Keratinocyte (primary cell): ENCODE data around the gene BUD23. TPM values are rescaled to one million over a fixed set of nuclear protein-coding genes. Genes with fewer than 3 reads are reported as not detected.

Experiments used
- DNase-seq: peaks from one replicate; pipeline ENCODE4 v3.0.0-alpha.2; 2011; ENCODE audit warnings: low read depth, missing footprints, low spot score
- FAIRE-seq: peaks from 2 replicates; lab custom pipeline; 2011; peaks lifted over from hg19 to GRCh38; lab: Jason Lieb, UNC
- H2AFZ ChIP-seq: 2 replicates; pipeline ENCODE4 v1.6.0; 2012; ENCODE audit warnings: low read length, control low read depth, inconsistent platforms; ENCODE audit not compliant: control insufficient read depth
- H3K27ac ChIP-seq: 2 replicates; pipeline ENCODE4 v1.5.1; 2011; ENCODE audit warnings: low read length; ENCODE audit not compliant: control insufficient read depth, insufficient read depth
- H3K27me3 ChIP-seq: 3 replicates; pipeline ENCODE4 v1.6.0; 2011; ENCODE audit warnings: low read length; ENCODE audit not compliant: control insufficient read depth, insufficient read depth; ENCODE audit errors: extremely low read depth
- H3K36me3 ChIP-seq, 2 experiments: 2 replicates in 1 of 2; 3 replicates in 1 of 2; pipeline ENCODE4 v1.5.1; 2011; ENCODE audit warnings: low read length in 2 of 2, mild to moderate bottlenecking in 1 of 2; ENCODE audit not compliant: control insufficient read depth in 2 of 2, insufficient read depth in 2 of 2; ENCODE audit errors: extremely low read depth in 1 of 2
- H3K4me1 ChIP-seq: 3 replicates; pipeline ENCODE4 v1.5.1; 2011; ENCODE audit warnings: low read length; ENCODE audit not compliant: control insufficient read depth, insufficient read depth; ENCODE audit errors: extremely low read depth
- H3K4me2 ChIP-seq: 3 replicates; pipeline ENCODE4 v1.6.0; 2011; ENCODE audit warnings: low read depth, low read length; ENCODE audit not compliant: control insufficient read depth, insufficient read depth; ENCODE audit errors: extremely low read depth
- H3K4me3 ChIP-seq, 3 experiments: fragments of 200-600 bp in 1 of 3; sonication (generic) in 1 of 3; 2 replicates in 2 of 3; 3 replicates in 1 of 3; pipeline ENCODE4 v1.5.1; 2011 to 2016; ENCODE audit warnings: low read length in 3 of 3, mild to moderate bottlenecking in 3 of 3, control low read depth in 2 of 3, inconsistent platforms in 1 of 3, low read depth in 1 of 3, mixed read lengths in 1 of 3, mixed run types in 1 of 3, moderate library complexity in 1 of 3; ENCODE audit not compliant: control insufficient read depth in 2 of 3, insufficient read depth in 2 of 3; ENCODE audit errors: extremely low read depth in 1 of 3
- H3K79me2 ChIP-seq: 2 replicates; pipeline ENCODE4 v1.6.0; 2012; ENCODE audit warnings: low read length; ENCODE audit not compliant: control insufficient read depth, insufficient read depth
- H3K9ac ChIP-seq: 3 replicates; pipeline ENCODE4 v1.6.0; 2011; ENCODE audit warnings: low read length; ENCODE audit not compliant: control insufficient read depth, insufficient read depth; ENCODE audit errors: extremely low read depth
- H3K9me1 ChIP-seq: 3 replicates; pipeline ENCODE4 v1.6.0; 2011; ENCODE audit warnings: low read length; ENCODE audit not compliant: control insufficient read depth, insufficient read depth; ENCODE audit errors: extremely low read depth
- H3K9me3 ChIP-seq: 2 replicates; pipeline ENCODE4 v1.5.1; 2012; ENCODE audit warnings: low read depth, low read length; ENCODE audit not compliant: control insufficient read depth
- H4K20me1 ChIP-seq: 3 replicates; pipeline ENCODE4 v1.6.0; 2011; ENCODE audit warnings: low read length; ENCODE audit not compliant: control insufficient read depth, insufficient read depth; ENCODE audit errors: extremely low read depth
- CTCF ChIP-seq, 3 experiments: IDR thresholded peaks in 1 of 3; conservative IDR thresholded peaks in 1 of 3; optimal IDR thresholded peaks in 1 of 3; 2 replicates in 2 of 3; 3 replicates in 1 of 3; pipeline versions ENCODE3 to v1.5.1; 2011; ENCODE audit warnings: low read length in 3 of 3, mild to moderate bottlenecking in 3 of 3, moderate library complexity in 2 of 3, control low read depth in 1 of 3, inconsistent platforms in 1 of 3; ENCODE audit not compliant: insufficient read depth in 2 of 3; ENCODE audit errors: extremely low read depth in 1 of 3
- EZH2 ChIP-seq: IDR thresholded peaks from one replicate; pipeline ENCODE4 v1.6.1; 2012; ENCODE audit warnings: inconsistent platforms, mild to moderate bottlenecking, low read length, moderate library complexity
- dilution Hi-C: fragments of 300-500 bp; cut with MboI; formaldehyde crosslinking; loops from one replicate; pipeline ENCODE4 v1.7.0; 2020; ENCODE audit warnings: low sequenced_read_pairs; ENCODE audit not compliant: extremely low pct_ligation_motif_present
- polyA plus RNA-seq, 5 experiments: library from polyadenylated mRNA; depleted of rRNA in 3 of 5; stranded (reverse) in 3 of 5; stranded (forward) in 1 of 5; unstranded in 1 of 5; fragments of >200 nt; gene quantifications; 1 replicate in 1 of 5; 2 replicates in 3 of 5; 3 replicates in 1 of 5; pipeline versions ENCODE4 v1.2.1 to v1.2.3, GENCODE V29; 2011 to 2012; ENCODE audit warnings: missing spikeins in 2 of 5, low read depth in 1 of 5, low replicate concordance in 1 of 5

Gene BUD23
- polyA plus RNA-seq, 1 donor (not counting 4 experiments of a cell fraction or from before 2014, with no cell fraction given) = 72.0 TPM

GRCh38 chr7:73738220-73738611, 54.8 kb downstream of the BUD23 start:
- Histone ChIP-seq H3K79me2 (peaks cover 6% of the 10 kb centered on the region), H4K20me1 (peaks cover 2% of the 10 kb centered on the region), H3K4me2 (peak overlapping the region; percentile 74), H3K27ac (peak overlapping the region; percentile 63), H3K27me3 (no peaks in the 10 kb centered on the region), H2AFZ (peak overlapping the region; percentile 83), H3K9ac (peak overlapping the region; percentile 79), H3K9me3 (no peaks in the 10 kb centered on the region), H3K4me3 (peak overlapping the region; percentile 76 to 82 (median 82)), H3K36me3 (peaks cover 5 to 10% of the 10 kb centered on the region in 2 experiments), H3K9me1 (no peaks in the 10 kb centered on the region), H3K4me1 (peaks cover 17% of the 10 kb centered on the region)
- TF ChIP-seq CTCF (optimal IDR thresholded peaks at IDR 0.05 in 1 of 3, IDR thresholded peaks at IDR 0.05 in 1 of 3, conservative IDR thresholded peaks at IDR 0.05 in 1 of 3; ENCODE audit: extremely low read depth in 1 of 3, insufficient read depth in 2 of 3, low read length in 3 of 3) (no peak), EZH2 (no peak)
- FAIRE-seq = no peak
- dilution Hi-C loops = no loop called here
- no peak for DNase-seq

- dilution Hi-C loops = no loop called here
- H3K27me3 ChIP-seq = no peaks in the 10 kb centered on the region
- peaks cover 6% of the 10 kb centered on the region for H3K79me2 ChIP-seq
- peak within 1 kb of the TSS; percentile 91 for H2AFZ ChIP-seq
- peak within 1 kb of the TSS; percentile 97 for H3K4me2 ChIP-seq
- TF ChIP-seq EZH2 (no peak), CTCF (optimal IDR thresholded peaks at IDR 0.05 in 1 of 3, IDR thresholded peaks at IDR 0.05 in 1 of 3, conservative IDR thresholded peaks at IDR 0.05 in 1 of 3; ENCODE audit: extremely low read depth in 1 of 3, insufficient read depth in 2 of 3, low read length in 3 of 3) (no peak)
- peaks cover 20% of the 10 kb centered on the region for H3K4me1 ChIP-seq
- no peaks in the 10 kb centered on the region for H3K9me3 ChIP-seq
- peaks cover 2% of the 10 kb centered on the region for H4K20me1 ChIP-seq
- no peaks in the 10 kb centered on the region for H3K9me1 ChIP-seq
- peak; percentile 49 for FAIRE-seq
- peak within 1 kb of the TSS; percentile 91 for H3K9ac ChIP-seq
- H3K4me3 ChIP-seq = peak within 1 kb of the TSS; percentile 82 to 87 (median 83)
- peaks cover 5 to 10% of the 10 kb centered on the region in 2 experiments for H3K36me3 ChIP-seq
- peak within 1 kb of the TSS; percentile 78 for H3K27ac ChIP-seq
- DNase-seq = peak; percentile 84
Observed at GRCh38 chr7:73738612-73739386, 55.4 kb downstream of the BUD23 start, which contains the start of gene ABHD11. TSS of gene ABHD11 (minus strand) at chr7:73738802. CDS start at chr7:73738770, 32 bp downstream.
